AG04450 (cell line): Measurements from ENCODE around the gene PIH1D1. TPM values are rescaled to one million over a fixed set of nuclear protein-coding genes. Genes with fewer than 3 reads are reported as not detected.

Experiments used
- CTCF ChIA-PET: fragments of 300-600, 350-600 bp; formaldehyde crosslinking; extraction: SDS; loops from one replicate; lab custom pipeline; 2022; ENCODE audit warnings: antibody characterized with exemption, inconsistent platforms; lab: Charles Lee
- POLR2A ChIA-PET: fragments of 350-600 bp; formaldehyde crosslinking; extraction: SDS; loops from one replicate; lab custom pipeline; 2021; ENCODE audit warnings: antibody characterized with exemption, inconsistent platforms; lab: Yijun Ruan, JAX
- DNase-seq: peaks from one replicate; pipeline ENCODE4 v3.0.0-alpha.2; 2011; ENCODE audit warnings: low read depth, low spot score
- H3K27ac ChIP-seq: one replicate; pipeline ENCODE4 v1.5.1; 2012; ENCODE audit warnings: low read depth, low read length, control low read depth
- H3K27me3 ChIP-seq: one replicate; pipeline ENCODE4 v1.6.0; 2012; ENCODE audit warnings: low read length; ENCODE audit not compliant: control insufficient read depth, insufficient read depth
- H3K4me3 ChIP-seq: 2 replicates; pipeline ENCODE4 v1.5.1; 2011; ENCODE audit warnings: mild to moderate bottlenecking, low read depth, low read length, control low read depth
- H3K9me3 ChIP-seq: 2 replicates; pipeline ENCODE4 v1.5.1; 2012; ENCODE audit warnings: low read length; ENCODE audit not compliant: control insufficient read depth, insufficient read depth
- polyA plus RNA-seq: library from polyadenylated mRNA; depleted of rRNA; stranded (reverse); fragments of >200 nt; gene quantifications from 2 replicates; pipeline ENCODE4 v1.2.3, GENCODE V29; 2011
- TF ChIP-seq, protein P1 (sequence below): IDR thresholded peaks from 2 replicates; pipeline ENCODE4 v1.5.1; 2011; ENCODE audit warnings: low read depth, low read length, control low read depth, inconsistent platforms

PIH1D1 gene
- polyA plus RNA-seq, 1 experiment, result 62.5 TPM

GRCh38 chr19:49425922-49426592, 25.6 kb downstream of the PIH1D1 start:
- CTCF ChIA-PET, result interaction anchor here (1.6 kb wide), 1 partner anchor 125 kb away, joined by 4 read pairs; no protein-coding TSS in a partner anchor

GRCh38 chr19:49425178-49425577, 26.4 kb downstream of the PIH1D1 start, which contains the start of gene GFY:
Gene GFY, plus strand, starts transcription at chr19:49425388. Its CDS starts 1,043 bp downstream, at chr19:49426431.
- DNase-seq, result no peak
- TF ChIP-seq, protein P1, sequence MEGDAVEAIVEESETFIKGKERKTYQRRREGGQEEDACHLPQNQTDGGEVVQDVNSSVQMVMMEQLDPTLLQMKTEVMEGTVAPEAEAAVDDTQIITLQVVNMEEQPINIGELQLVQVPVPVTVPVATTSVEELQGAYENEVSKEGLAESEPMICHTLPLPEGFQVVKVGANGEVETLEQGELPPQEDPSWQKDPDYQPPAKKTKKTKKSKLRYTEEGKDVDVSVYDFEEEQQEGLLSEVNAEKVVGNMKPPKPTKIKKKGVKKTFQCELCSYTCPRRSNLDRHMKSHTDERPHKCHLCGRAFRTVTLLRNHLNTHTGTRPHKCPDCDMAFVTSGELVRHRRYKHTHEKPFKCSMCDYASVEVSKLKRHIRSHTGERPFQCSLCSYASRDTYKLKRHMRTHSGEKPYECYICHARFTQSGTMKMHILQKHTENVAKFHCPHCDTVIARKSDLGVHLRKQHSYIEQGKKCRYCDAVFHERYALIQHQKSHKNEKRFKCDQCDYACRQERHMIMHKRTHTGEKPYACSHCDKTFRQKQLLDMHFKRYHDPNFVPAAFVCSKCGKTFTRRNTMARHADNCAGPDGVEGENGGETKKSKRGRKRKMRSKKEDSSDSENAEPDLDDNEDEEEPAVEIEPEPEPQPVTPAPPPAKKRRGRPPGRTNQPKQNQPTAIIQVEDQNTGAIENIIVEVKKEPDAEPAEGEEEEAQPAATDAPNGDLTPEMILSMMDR, result no peak

More at GRCh38 chr19:49425922-49426592, 25.6 kb downstream of the PIH1D1 start:
- TF ChIP-seq, protein P1, result no peak
- Histone ChIP-seq H3K4me3 (no peak overlapping the region), H3K27me3 (peaks cover 93% of the 10 kb centered on the region), H3K27ac (no peak overlapping the region), H3K9me3 (peaks cover 5% of the 10 kb centered on the region; the same call in 1 of the 2 replicates)
- POLR2A ChIA-PET, result no interaction called here
- no peak for DNase-seq

GRCh38 chr19:49423985-49424303, 27.7 kb downstream of the PIH1D1 start:
- no peak for DNase-seq
- no peak overlapping the region for H3K27ac ChIP-seq
- TF ChIP-seq, protein P1, result no peak
- H3K9me3 ChIP-seq, result peaks cover 4% of the 10 kb centered on the region; the same call in 1 of the 2 replicates
- no peak overlapping the region for H3K4me3 ChIP-seq
- ChIA-PET CTCF (no interaction called here), POLR2A (no interaction called here)
- peaks cover 93% of the 10 kb centered on the region for H3K27me3 ChIP-seq

More at GRCh38 chr19:49425178-49425577, 26.4 kb downstream of the PIH1D1 start, which contains the start of gene GFY:
- Histone ChIP-seq H3K4me3 (no peak within 1 kb of the TSS), H3K27me3 (peaks cover 93% of the 10 kb centered on the region), H3K9me3 (peaks cover 4% of the 10 kb centered on the region; the same call in 1 of the 2 replicates), H3K27ac (peak within 1 kb of the TSS; percentile 1)
- POLR2A ChIA-PET, result interaction anchor here (0.6 kb wide), 1 partner anchor 155 kb away, joined by 3 read pairs; the partner anchor contains the start of gene NOSIP
- CTCF ChIA-PET, result no interaction called here

DNA sequence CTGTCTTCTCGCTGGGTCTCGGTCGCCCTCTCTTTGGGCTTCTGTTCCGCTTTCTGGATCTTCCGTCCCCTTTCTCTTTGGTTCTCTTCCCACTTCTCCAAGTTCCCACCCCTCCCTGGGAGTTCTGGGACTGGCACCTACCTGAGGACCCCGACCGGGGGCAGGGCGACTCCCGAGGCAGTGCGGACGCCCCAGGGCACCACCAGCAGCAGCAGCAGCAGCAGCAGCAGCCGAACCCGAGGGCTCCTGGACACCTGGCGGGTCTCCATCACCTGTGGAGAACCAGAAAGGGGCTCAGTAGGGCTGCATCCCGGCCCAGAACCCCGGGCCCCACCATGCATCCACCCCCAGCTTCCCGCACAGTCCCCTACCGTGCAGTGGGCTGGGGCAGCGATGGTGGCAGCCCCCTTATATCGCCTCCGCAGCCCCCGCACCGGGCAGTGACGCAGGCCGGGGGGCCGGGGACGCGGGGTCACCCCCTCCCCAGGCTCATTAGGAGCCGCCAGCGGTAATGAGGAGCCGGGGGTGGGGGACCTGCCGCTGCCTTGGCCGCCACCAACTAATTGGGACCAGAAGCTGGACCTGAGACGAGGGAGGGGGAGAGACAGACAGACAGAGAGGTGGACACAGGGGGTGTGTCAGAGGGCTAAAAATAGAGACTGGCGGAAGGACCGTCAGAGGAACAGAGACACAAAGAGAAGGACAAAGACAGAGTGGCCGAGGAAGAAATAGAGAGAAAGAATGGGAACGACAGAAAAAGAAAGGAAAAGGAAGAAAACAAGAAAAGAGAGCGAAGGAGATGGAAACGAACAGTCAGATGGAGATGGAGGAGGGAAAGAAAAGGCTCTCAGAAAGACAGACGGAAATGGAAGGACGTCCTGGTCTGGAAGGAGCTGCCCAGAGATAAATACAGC, 28.3 kb downstream of the PIH1D1 start, which contains the start of gene PTH2:
PTH2 (minus strand) TSS at position 371 of the 914 bp plus-strand sequence; CDS start at position 269, 102 bp downstream.
- TF ChIP-seq, protein P1, result no peak
- Histone ChIP-seq H3K27me3 (peaks cover 91% of the 10 kb centered on the region), H3K9me3 (peaks cover 4% of the 10 kb centered on the region; the same call in 1 of the 2 replicates), H3K4me3 (no peak within 1 kb of the TSS), H3K27ac (no peak within 1 kb of the TSS)
- DNase-seq, result no peak
- CTCF ChIA-PET, result no interaction called here
- POLR2A ChIA-PET, result no interaction called here
